Measurements from ENCODE around the gene AMZ2.
"Not testable (repeated sequence)": the region's sequence is repeated elsewhere in the genome, so short reads cannot be mapped to it uniquely, and the experiment has no call there.

Gene AMZ2

DNA sequence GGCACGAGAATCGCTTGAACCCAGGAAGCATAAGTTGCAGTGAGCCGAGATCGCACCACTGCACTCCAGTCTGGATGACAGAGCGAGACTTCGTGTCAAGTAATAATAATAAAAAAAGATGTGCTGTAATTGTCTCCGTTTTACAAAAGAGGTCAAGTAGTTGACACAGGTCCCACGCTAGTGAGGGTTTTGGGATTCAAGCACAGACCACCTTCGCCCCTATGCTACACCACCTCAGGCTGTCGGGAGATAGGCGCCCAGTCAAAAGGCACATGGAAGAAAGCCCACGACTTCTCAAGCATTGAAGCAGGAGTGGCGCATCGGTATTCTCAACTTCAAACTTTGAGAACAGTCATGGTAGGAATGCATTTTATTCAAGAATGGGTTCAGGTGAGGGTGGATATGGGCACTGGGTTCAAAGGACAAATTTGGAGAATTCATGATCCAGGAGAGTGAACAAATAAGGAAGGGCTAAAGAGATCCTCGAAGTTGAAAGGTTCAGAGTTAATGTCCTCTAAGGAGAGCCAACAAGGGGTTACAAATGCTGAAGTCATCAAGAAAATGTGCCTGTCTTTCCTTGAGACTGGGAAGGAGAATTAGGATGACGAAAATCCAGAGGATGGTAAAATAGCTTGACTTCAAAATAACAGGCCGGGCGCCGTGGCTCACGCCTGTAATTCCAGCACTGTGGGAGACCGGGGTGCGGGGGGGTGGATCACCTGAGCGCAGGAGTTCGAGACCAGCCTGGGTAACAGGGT lies 1.4 kb upstream of the AMZ2 start:
- TF ChIP-seq, protein P1, sequence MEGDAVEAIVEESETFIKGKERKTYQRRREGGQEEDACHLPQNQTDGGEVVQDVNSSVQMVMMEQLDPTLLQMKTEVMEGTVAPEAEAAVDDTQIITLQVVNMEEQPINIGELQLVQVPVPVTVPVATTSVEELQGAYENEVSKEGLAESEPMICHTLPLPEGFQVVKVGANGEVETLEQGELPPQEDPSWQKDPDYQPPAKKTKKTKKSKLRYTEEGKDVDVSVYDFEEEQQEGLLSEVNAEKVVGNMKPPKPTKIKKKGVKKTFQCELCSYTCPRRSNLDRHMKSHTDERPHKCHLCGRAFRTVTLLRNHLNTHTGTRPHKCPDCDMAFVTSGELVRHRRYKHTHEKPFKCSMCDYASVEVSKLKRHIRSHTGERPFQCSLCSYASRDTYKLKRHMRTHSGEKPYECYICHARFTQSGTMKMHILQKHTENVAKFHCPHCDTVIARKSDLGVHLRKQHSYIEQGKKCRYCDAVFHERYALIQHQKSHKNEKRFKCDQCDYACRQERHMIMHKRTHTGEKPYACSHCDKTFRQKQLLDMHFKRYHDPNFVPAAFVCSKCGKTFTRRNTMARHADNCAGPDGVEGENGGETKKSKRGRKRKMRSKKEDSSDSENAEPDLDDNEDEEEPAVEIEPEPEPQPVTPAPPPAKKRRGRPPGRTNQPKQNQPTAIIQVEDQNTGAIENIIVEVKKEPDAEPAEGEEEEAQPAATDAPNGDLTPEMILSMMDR (conservative IDR thresholded peaks at IDR 0.05; ENCODE audit: low read depth, low read length) = no peak
- Histone ChIP-seq H3K27me3 (ENCODE audit: insufficient read depth, low read depth) (no peaks in the 10 kb centered on the region), H3K36me3 (ENCODE audit: insufficient read depth) (no peaks in the 10 kb centered on the region), H3K4me2 (peak overlapping the region; percentile 61), H3K27ac (peak overlapping the region; percentile 90), H3K4me1 (ENCODE audit: low read depth, poor library complexity, severe bottlenecking) (peaks cover 16% of the 10 kb centered on the region), H4K20me1 (ENCODE audit: insufficient read depth) (no peaks in the 10 kb centered on the region), H3K9ac (peak overlapping the region; percentile 91; the same call in 1 of the 2 replicates), H3K79me2 (ENCODE audit: insufficient read depth, low read depth) (no peaks in the 10 kb centered on the region), H3K4me3 (IDR thresholded peaks at IDR 0.05; ENCODE audit: insufficient read depth, low read depth, low read length) (peak overlapping the region; percentile 27), H2AFZ (ENCODE audit: low read depth) (no peak overlapping the region)

DNA sequence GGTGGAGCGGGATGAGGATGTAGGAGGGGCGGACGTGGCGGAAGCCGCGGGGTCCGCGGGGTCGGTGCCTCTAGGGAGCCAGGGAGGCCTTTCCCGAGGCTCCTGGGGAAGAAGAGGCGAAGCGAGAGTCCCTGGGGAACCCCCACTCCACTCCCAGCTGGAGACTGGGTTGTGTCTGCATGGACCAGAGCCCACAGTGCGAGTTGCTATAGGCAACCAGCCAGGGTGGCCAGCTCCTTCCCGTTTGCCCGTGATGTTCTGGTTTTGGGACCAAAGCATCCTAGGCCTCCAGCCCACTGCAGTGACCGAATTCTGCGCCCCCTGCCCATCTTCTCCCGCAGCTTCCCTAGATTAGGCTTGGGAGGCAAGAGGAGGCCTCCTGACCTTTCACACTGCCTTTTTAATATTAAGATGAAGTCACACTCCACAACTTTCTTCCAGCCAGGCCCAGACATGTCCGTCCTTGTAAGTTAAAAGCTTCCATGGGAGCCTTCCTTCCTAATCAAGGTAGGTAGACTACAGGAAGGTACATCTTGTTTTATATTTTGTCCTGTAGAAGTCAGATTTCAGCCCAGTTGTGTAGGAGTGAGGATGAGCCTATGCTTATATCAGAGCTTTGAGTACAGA lies 469 bp downstream of the AMZ2 start:
- Histone ChIP-seq H3K36me3 (ENCODE audit: insufficient read depth) (no peaks in the 10 kb centered on the region), H3K4me3 (IDR thresholded peaks at IDR 0.05; ENCODE audit: insufficient read depth, low read depth, low read length) (no peak overlapping the region), H3K9ac (peak overlapping the region; percentile 91), H3K27ac (peak overlapping the region; percentile 27; the same call in 1 of the 2 replicates), H4K20me1 (ENCODE audit: insufficient read depth) (no peaks in the 10 kb centered on the region), H3K4me1 (ENCODE audit: low read depth, poor library complexity, severe bottlenecking) (peaks cover 16% of the 10 kb centered on the region), H2AFZ (ENCODE audit: low read depth) (peak overlapping the region; percentile 73), H3K4me2 (peak overlapping the region; percentile 75), H3K79me2 (ENCODE audit: insufficient read depth, low read depth) (no peaks in the 10 kb centered on the region), H3K27me3 (ENCODE audit: insufficient read depth, low read depth) (no peaks in the 10 kb centered on the region)
- TF ChIP-seq, protein P1 (conservative IDR thresholded peaks at IDR 0.05; ENCODE audit: low read depth, low read length) = no peak

DNA sequence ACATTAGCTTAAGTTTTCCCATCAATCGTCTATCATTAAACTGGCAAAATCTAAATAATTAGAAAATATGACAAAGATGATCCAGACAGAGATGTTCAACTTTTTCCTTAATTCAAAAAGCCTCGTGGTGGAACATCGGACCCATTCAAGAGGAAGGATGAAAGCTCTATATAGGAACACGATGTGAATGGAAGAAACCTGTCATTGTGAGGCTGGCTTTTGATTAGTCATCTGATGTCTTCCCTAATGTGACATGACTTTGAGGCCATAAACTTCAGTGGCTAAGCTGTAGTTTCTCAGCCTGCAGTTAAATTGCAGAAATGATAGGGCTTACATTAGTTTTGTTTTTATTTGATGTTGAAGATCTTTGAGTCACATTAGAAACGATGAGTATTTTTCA lies 1.0 kb downstream of the AMZ2 start:
- TF ChIP-seq, protein P1 (conservative IDR thresholded peaks at IDR 0.05; ENCODE audit: low read depth, low read length) = no peak
- H3K36me3 ChIP-seq (ENCODE audit: insufficient read depth) = no peaks in the 10 kb centered on the region
- no peaks in the 10 kb centered on the region for H3K27me3 ChIP-seq (ENCODE audit: insufficient read depth, low read depth)
- H3K9ac ChIP-seq = no peak overlapping the region
- peak overlapping the region; percentile 75 for H3K4me2 ChIP-seq
- H3K79me2 ChIP-seq (ENCODE audit: insufficient read depth, low read depth) = no peaks in the 10 kb centered on the region
- H3K4me3 ChIP-seq (IDR thresholded peaks at IDR 0.05; ENCODE audit: insufficient read depth, low read depth, low read length) = no peak overlapping the region
- no peak overlapping the region for H2AFZ ChIP-seq (ENCODE audit: low read depth)
- H3K4me1 ChIP-seq (ENCODE audit: low read depth, poor library complexity, severe bottlenecking) = peaks cover 16% of the 10 kb centered on the region
- H4K20me1 ChIP-seq (ENCODE audit: insufficient read depth) = no peaks in the 10 kb centered on the region
- H3K27ac ChIP-seq = no peak overlapping the region

DNA sequence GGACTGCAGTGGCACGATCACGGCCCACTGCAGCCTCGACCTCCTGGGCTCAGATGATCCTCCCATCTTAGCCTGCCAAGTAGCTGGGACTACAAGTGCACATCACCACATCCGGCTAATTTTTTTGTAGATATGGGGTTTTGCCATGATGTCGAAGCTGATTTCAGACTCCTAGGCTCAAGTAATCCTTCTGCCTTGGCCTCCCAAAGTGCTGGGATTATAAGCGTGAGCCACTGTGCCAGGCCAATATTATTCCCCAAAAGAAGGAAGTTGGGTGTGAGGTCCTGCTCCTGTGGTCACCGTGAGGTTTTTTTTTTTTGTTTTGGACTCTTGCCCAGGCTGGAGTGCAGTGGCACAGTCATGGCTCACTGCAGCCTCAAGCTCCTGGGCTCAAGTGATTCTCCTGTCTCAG lies 1.5 kb downstream of the AMZ2 start:
- no peaks in the 10 kb centered on the region for H4K20me1 ChIP-seq (ENCODE audit: insufficient read depth)
- H3K27me3 ChIP-seq (ENCODE audit: insufficient read depth, low read depth) = no peaks in the 10 kb centered on the region
- H3K36me3 ChIP-seq (ENCODE audit: insufficient read depth) = no peaks in the 10 kb centered on the region
- H3K4me3 ChIP-seq (IDR thresholded peaks at IDR 0.05; ENCODE audit: insufficient read depth, low read depth, low read length) = no peak overlapping the region
- no peaks in the 10 kb centered on the region for H3K79me2 ChIP-seq (ENCODE audit: insufficient read depth, low read depth)
- H3K27ac ChIP-seq = no peak overlapping the region
- H3K4me1 ChIP-seq (ENCODE audit: low read depth, poor library complexity, severe bottlenecking) = peaks cover 16% of the 10 kb centered on the region
- no peak overlapping the region for H3K9ac ChIP-seq
- H3K4me2 ChIP-seq = peak overlapping the region; percentile 75; the same call in 1 of the 2 replicates
- no peak overlapping the region for H2AFZ ChIP-seq (ENCODE audit: low read depth)
- TF ChIP-seq, protein P1 (conservative IDR thresholded peaks at IDR 0.05; ENCODE audit: low read depth, low read length) = no peak

DNA sequence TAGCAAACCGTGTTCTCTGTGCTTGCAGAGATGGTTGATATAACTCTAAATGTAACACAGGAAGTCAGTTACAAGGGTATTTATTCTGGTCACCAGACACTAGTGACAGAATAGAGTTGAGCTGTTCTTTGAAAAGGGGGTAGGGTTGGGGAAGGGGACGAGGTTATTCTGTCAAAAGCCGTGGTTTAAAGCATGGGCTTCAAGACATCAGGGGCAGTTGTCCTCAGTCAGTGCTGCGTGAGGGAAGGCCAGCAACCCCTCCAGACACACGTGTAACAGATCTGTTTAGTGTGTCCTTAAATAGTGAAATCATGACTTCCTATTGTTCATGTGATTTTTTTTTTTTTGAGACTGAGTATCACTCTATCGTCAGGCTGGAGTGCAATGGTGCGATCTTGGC lies 5.6 kb downstream of the AMZ2 start:
- H3K79me2 ChIP-seq (ENCODE audit: insufficient read depth, low read depth); H3K27ac ChIP-seq; H3K9ac ChIP-seq; H3K36me3 ChIP-seq (ENCODE audit: insufficient read depth); H3K4me2 ChIP-seq; H2AFZ ChIP-seq (ENCODE audit: low read depth); H4K20me1 ChIP-seq (ENCODE audit: insufficient read depth); H3K27me3 ChIP-seq (ENCODE audit: insufficient read depth, low read depth); H3K4me3 ChIP-seq (IDR thresholded peaks at IDR 0.05; ENCODE audit: insufficient read depth, low read depth, low read length): not testable (repeated sequence)
- H3K4me1 ChIP-seq (ENCODE audit: low read depth, poor library complexity, severe bottlenecking) = peaks cover 21% of the 10 kb centered on the region

Measured in KMS-11 (cell line).